Choroid plexus epithelial cell (primary cell): Measurements from ENCODE around the gene TCEAL8.
"Not testable (repeated sequence)": the region's sequence is repeated elsewhere in the genome, so short reads cannot be mapped to it uniquely, and the experiment has no call there.

Experiments
- DNase-seq: peaks from one replicate; pipeline ENCODE4 v3.0.0-alpha.2; 2010; ENCODE audit warnings: low read depth
- H3K4me3 ChIP-seq: 2 replicates; pipeline ENCODE4 v1.5.1; 2011; ENCODE audit warnings: low read depth, mild to moderate bottlenecking, control low read depth, low read length, moderate library complexity
- CTCF ChIP-seq: conservative IDR thresholded peaks from 2 replicates; pipeline ENCODE4 v1.5.1; 2011; ENCODE audit warnings: low read depth, mild to moderate bottlenecking, control low read depth, inconsistent platforms, low read length, moderate library complexity

TCEAL8 gene

GRCh38 chrX:103248553-103248952 is 6.4 kb downstream of the TCEAL8 start:
- peak; percentile 46 for TF ChIP-seq CTCF
- H3K4me3 ChIP-seq, result no peak overlapping the region
- DNase-seq, result peak; percentile 49

GRCh38 chrX:103240155-103240554 is 14.8 kb downstream of the TCEAL8 start:
- TF ChIP-seq CTCF, result no peak
- no peak for DNase-seq
- H3K4me3 ChIP-seq, result no peak overlapping the region

GRCh38 chrX:103236296-103236695 is 18.7 kb downstream of the TCEAL8 start:
- TF ChIP-seq CTCF, result no peak
- DNase-seq, result no peak
- H3K4me3 ChIP-seq, result no peak overlapping the region

GRCh38 chrX:103235608-103236007 is 19.3 kb downstream of the TCEAL8 start:
- H3K4me3 ChIP-seq, DNase-seq: not testable (repeated sequence)

GRCh38 chrX:103234869-103235268 is 20.1 kb downstream of the TCEAL8 start:
- TF ChIP-seq CTCF, result no peak
- H3K4me3 ChIP-seq, result no peak overlapping the region
- no peak for DNase-seq

GRCh38 chrX:103233263-103233662 is 21.7 kb downstream of the TCEAL8 start:
- no peak for DNase-seq
- no peak overlapping the region for H3K4me3 ChIP-seq
- no peak for TF ChIP-seq CTCF

GRCh38 chrX:103225918-103226317 is 29.0 kb downstream of the TCEAL8 start:
- not testable (repeated sequence) for DNase-seq

GRCh38 chrX:103220511-103221323 is 34.2 kb downstream of the TCEAL8 start:
- TF ChIP-seq CTCF, result no peak
- no peak for DNase-seq
- no peak overlapping the region for H3K4me3 ChIP-seq

More at GRCh38 chrX:103225918-103226317, 29.0 kb downstream of the TCEAL8 start:
- not testable (repeated sequence) for H3K4me3 ChIP-seq
